ENCODE data around the gene MEGF6. TPM values are rescaled to one million over a fixed set of nuclear protein-coding genes. Genes with fewer than 3 reads are reported as not detected.

MEGF6 gene
- total and polyA plus RNA-seq, 4 donors, result 17.7 to 54.2 (median 48.2) TPM

GRCh38 chr1:3461238-3461933, 149.9 kb downstream of the MEGF6 start:
- no peak overlapping the region for H3K9ac ChIP-seq (ENCODE audit: insufficient read depth in 1 of 2, low read length in 2 of 2)
- H3K27ac ChIP-seq (ENCODE audit: low read depth in 1 of 2, low read length in 1 of 2), result no peak overlapping the region
- no peak for ATAC-seq (ENCODE audit: insufficient read depth, low FRiP score)
- H3K36me3 ChIP-seq (ENCODE audit: control insufficient read depth in 4 of 4, insufficient read depth in 4 of 4, low read length in 4 of 4), result no peaks in the 10 kb centered on the region
- H3K4me3 ChIP-seq, result no peak overlapping the region
- no peaks in the 10 kb centered on the region for H3K27me3 ChIP-seq (ENCODE audit: control insufficient read depth in 3 of 3, insufficient read depth in 3 of 3, low read length in 2 of 3)
- WGBS, 2 donors, result 95 to 96% methylated on average over 29 to 30 of the region's 30 CpGs
- H3K4me1 ChIP-seq (ENCODE audit: control insufficient read depth in 5 of 5, insufficient read depth in 5 of 5, low read length in 5 of 5), result peaks cover 0 to 12% (median 4%) of the 10 kb centered on the region in 5 donors
- no peak for TF ChIP-seq CTCF (IDR thresholded peaks at IDR 0.05; ENCODE audit: control extremely low read depth, extremely low read depth)
- H3K9me3 ChIP-seq (ENCODE audit: control insufficient read depth in 4 of 4, insufficient read depth in 3 of 4, low read length in 3 of 4), result no peaks in the 10 kb centered on the region
- DNase-seq, result peak in 1 of 3 donors; percentile 13

GRCh38 chr1:3460672-3461131, 150.6 kb downstream of the MEGF6 start:
- ATAC-seq (ENCODE audit: insufficient read depth, low FRiP score), result no peak
- no peak overlapping the region for H3K4me3 ChIP-seq
- no peak overlapping the region for H3K9ac ChIP-seq (ENCODE audit: insufficient read depth in 1 of 2, low read length in 2 of 2)
- H3K4me1 ChIP-seq (ENCODE audit: control insufficient read depth in 5 of 5, insufficient read depth in 5 of 5, low read length in 5 of 5), result peaks cover 0 to 12% (median 4%) of the 10 kb centered on the region in 5 donors
- H3K36me3 ChIP-seq (ENCODE audit: control insufficient read depth in 4 of 4, insufficient read depth in 4 of 4, low read length in 4 of 4), result no peaks in the 10 kb centered on the region
- DNase-seq, result peak in 1 of 3 donors; percentile 23
- H3K9me3 ChIP-seq (ENCODE audit: control insufficient read depth in 4 of 4, insufficient read depth in 3 of 4, low read length in 3 of 4), result no peaks in the 10 kb centered on the region
- 80 to 85% methylated on average over 14 of the region's 14 CpGs for WGBS, 2 donors
- no peak overlapping the region for H3K27ac ChIP-seq (ENCODE audit: low read depth in 1 of 2, low read length in 1 of 2)
- no peaks in the 10 kb centered on the region for H3K27me3 ChIP-seq (ENCODE audit: control insufficient read depth in 3 of 3, insufficient read depth in 3 of 3, low read length in 2 of 3)
- no peak for TF ChIP-seq CTCF (IDR thresholded peaks at IDR 0.05; ENCODE audit: control extremely low read depth, extremely low read depth)

- DNase-seq, result peak in 1 of 3 donors; percentile 11
- H3K27ac ChIP-seq (ENCODE audit: low read depth in 1 of 2, low read length in 1 of 2), result no peak overlapping the region
Measured at GRCh38 chr1:3459940-3460671, 151.2 kb downstream of the MEGF6 start.

More at GRCh38 chr1:3459940-3460671, 151.2 kb downstream of the MEGF6 start:
- Histone ChIP-seq H3K9me3 (ENCODE audit: control insufficient read depth in 4 of 4, insufficient read depth in 3 of 4, low read length in 3 of 4) (no peaks in the 10 kb centered on the region), H3K4me3 (no peak overlapping the region), H3K9ac (ENCODE audit: insufficient read depth in 1 of 2, low read length in 2 of 2) (no peak overlapping the region), H3K27me3 (ENCODE audit: control insufficient read depth in 3 of 3, insufficient read depth in 3 of 3, low read length in 2 of 3) (no peaks in the 10 kb centered on the region), H3K36me3 (ENCODE audit: control insufficient read depth in 4 of 4, insufficient read depth in 4 of 4, low read length in 4 of 4) (no peaks in the 10 kb centered on the region), H3K4me1 (ENCODE audit: control insufficient read depth in 5 of 5, insufficient read depth in 5 of 5, low read length in 5 of 5) (peaks cover 0 to 13% (median 4%) of the 10 kb centered on the region in 5 donors)
- TF ChIP-seq CTCF (IDR thresholded peaks at IDR 0.05; ENCODE audit: control extremely low read depth, extremely low read depth), result no peak
- WGBS, 2 donors, result 85 to 90% methylated on average over 23 of the region's 23 CpGs
- ATAC-seq (ENCODE audit: insufficient read depth, low FRiP score), result no peak
